Fibroblast of lung (primary cell): ENCODE measurements around the gene FLNB.

Experiments
- EZH2 ChIP-seq: IDR thresholded peaks from 2 replicates; pipeline ENCODE4 v1.5.1; 2012; ENCODE audit warnings: low read length, control low read depth, mild to moderate bottlenecking; ENCODE audit errors: missing control alignments
- TF ChIP-seq, protein P1 (sequence below), 2 donors: IDR thresholded peaks in 1 of 2; conservative IDR thresholded peaks in 1 of 2; 1 replicate in 1 of 2; 2 replicates in 1 of 2; pipeline ENCODE4 v1.5.1; 2011 to 2012; ENCODE audit warnings: low read length in 2 of 2, control low read depth in 1 of 2, inconsistent platforms in 1 of 2, low read depth in 1 of 2, mild to moderate bottlenecking in 1 of 2

DNA sequence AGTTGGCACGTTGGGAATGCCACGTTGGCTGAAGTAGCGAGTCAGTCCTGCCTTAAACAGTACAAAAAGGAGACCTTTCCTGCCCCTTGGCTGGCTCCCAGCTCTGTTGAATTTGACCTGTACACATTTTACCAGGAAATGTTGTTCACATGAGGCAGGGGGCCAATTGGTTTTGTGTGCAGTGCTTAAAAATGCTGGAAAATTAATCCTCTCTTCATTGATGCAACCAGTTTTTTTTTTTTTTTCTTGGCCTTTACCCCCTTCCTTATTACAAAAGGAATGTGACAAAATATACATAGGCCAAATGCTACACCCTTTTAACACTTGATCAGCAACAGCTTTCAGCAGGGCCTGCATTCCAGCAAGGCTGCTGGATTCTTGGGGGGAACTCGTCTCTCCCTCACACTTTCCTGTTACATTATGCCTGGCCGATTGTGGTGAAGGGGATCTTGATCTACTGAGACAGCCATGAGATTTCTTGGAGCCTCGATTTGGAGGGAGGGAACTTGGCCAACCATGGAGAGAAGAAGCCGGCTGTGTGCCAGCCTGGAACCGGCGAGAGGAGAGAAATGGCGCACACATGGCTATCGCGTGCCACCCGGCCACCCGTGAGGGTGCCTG, 109.4 kb downstream of the FLNB start:
- TF ChIP-seq, protein P1, sequence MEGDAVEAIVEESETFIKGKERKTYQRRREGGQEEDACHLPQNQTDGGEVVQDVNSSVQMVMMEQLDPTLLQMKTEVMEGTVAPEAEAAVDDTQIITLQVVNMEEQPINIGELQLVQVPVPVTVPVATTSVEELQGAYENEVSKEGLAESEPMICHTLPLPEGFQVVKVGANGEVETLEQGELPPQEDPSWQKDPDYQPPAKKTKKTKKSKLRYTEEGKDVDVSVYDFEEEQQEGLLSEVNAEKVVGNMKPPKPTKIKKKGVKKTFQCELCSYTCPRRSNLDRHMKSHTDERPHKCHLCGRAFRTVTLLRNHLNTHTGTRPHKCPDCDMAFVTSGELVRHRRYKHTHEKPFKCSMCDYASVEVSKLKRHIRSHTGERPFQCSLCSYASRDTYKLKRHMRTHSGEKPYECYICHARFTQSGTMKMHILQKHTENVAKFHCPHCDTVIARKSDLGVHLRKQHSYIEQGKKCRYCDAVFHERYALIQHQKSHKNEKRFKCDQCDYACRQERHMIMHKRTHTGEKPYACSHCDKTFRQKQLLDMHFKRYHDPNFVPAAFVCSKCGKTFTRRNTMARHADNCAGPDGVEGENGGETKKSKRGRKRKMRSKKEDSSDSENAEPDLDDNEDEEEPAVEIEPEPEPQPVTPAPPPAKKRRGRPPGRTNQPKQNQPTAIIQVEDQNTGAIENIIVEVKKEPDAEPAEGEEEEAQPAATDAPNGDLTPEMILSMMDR (conservative IDR thresholded peaks at IDR 0.05 in 1 of 2, IDR thresholded peaks at IDR 0.05 in 1 of 2; ENCODE audit: low read depth in 1 of 2, low read length in 2 of 2): no peak
- TF ChIP-seq EZH2: no peak
